GM23338 (cell line): ENCODE measurements around the gene SAT1.

ENCODE experiments used
- CTCF ChIP-seq, 2 experiments: fragments of 200-600 bp in 1 of 2; sonication (generic) in 1 of 2; conservative IDR thresholded peaks; 2 replicates each; pipeline versions ENCODE4 v1.5.1 to v1.6.1; 2016 to 2017; ENCODE audit warnings: antibody characterized with exemption in 2 of 2, low read depth in 2 of 2, mild to moderate bottlenecking in 2 of 2, moderate library complexity in 1 of 2
- EZH2 ChIP-seq: fragments of 200-600 bp; sonication (generic); IDR thresholded peaks from one replicate; pipeline ENCODE4 v1.8.0; 2017; ENCODE audit warnings: antibody characterized with exemption, mild to moderate bottlenecking, low read depth; ENCODE audit not compliant: unreplicated experiment
- EZH2phosphoT487 ChIP-seq: fragments of 200-600 bp; sonication (generic); IDR thresholded peaks from one replicate; pipeline ENCODE4 v1.8.1; 2018; ENCODE audit warnings: antibody characterized with exemption; ENCODE audit not compliant: unreplicated experiment

GRCh38 chrX:23797371-23798128, 14.6 kb downstream of the SAT1 start:
- TF ChIP-seq CTCF (conservative IDR thresholded peaks at IDR 0.05; ENCODE audit: low read depth in 2 of 2): no peak; a peak in 1 of 4 replicates
- no peak for TF ChIP-seq EZH2phosphoT487
- TF ChIP-seq EZH2: no peak
